Retinal pigment epithelial cell (primary cell): ENCODE results near the gene ZNF423.

ENCODE experiments used
- DNase-seq: peaks from one replicate; pipeline ENCODE4 v3.0.0-alpha.2; 2010; ENCODE audit warnings: low read depth
- H3K4me3 ChIP-seq: 2 replicates; pipeline ENCODE4 v1.5.1; 2011; ENCODE audit warnings: mild to moderate bottlenecking, low read length, control low read depth, moderate library complexity
- CTCF ChIP-seq: conservative IDR thresholded peaks from 2 replicates; pipeline ENCODE4 v1.5.1; 2011; ENCODE audit warnings: low read depth, low read length, control low read depth, inconsistent platforms

ZNF423 gene

GRCh38 chr16:49460786-49461470, 395.0 kb downstream of the ZNF423 start:
- TF ChIP-seq CTCF, result no peak
- DNase-seq, result no peak
- no peak overlapping the region for H3K4me3 ChIP-seq

GRCh38 chr16:49459953-49460735, 395.8 kb downstream of the ZNF423 start:
- no peak for DNase-seq
- no peak overlapping the region for H3K4me3 ChIP-seq
- no peak for TF ChIP-seq CTCF

GRCh38 chr16:49458656-49459445, 397.1 kb downstream of the ZNF423 start:
- no peak for DNase-seq
- H3K4me3 ChIP-seq, result no peak overlapping the region
- TF ChIP-seq CTCF, result no peak

GRCh38 chr16:49458243-49458642, 397.7 kb downstream of the ZNF423 start:
- DNase-seq, result no peak
- TF ChIP-seq CTCF, result no peak
- no peak overlapping the region for H3K4me3 ChIP-seq

GRCh38 chr16:49457196-49457595, 398.7 kb downstream of the ZNF423 start:
- no peak overlapping the region for H3K4me3 ChIP-seq
- no peak for DNase-seq
- no peak for TF ChIP-seq CTCF

- no peak for DNase-seq
- H3K4me3 ChIP-seq, result no peak overlapping the region
- no peak for TF ChIP-seq CTCF
Measured at GRCh38 chr16:49456763-49457162, 399.1 kb downstream of the ZNF423 start.
